Stimulated activated naive CD8-positive, alpha-beta T cell treated with anti-CD3 and anti-CD28 coated beads, Interleukin-15, Interleukin-2, amounts not matched to agents 100 ng/mL and 50 ng/mL, for 24 hours (primary cell): ENCODE results near the gene IL15RA.
"Not testable (repeated sequence)": the region's sequence is repeated elsewhere in the genome, so short reads cannot be mapped to it uniquely, and the experiment has no call there.

ENCODE experiments used
- H3K27ac Mint-ChIP-seq: one replicate; pipeline ENCODE4 v1.8.0; 2021; ENCODE audit warnings: mild to moderate bottlenecking, mixed read lengths
- H3K27me3 Mint-ChIP-seq: one replicate; pipeline ENCODE4 v1.8.0; 2021; ENCODE audit warnings: mixed read lengths
- H3K36me3 Mint-ChIP-seq: one replicate; pipeline ENCODE4 v1.8.0; 2021; ENCODE audit warnings: low read depth, mixed read lengths
- H3K4me1 Mint-ChIP-seq: one replicate; pipeline ENCODE4 v1.8.0; 2021; ENCODE audit warnings: low read depth, mixed read lengths
- H3K4me3 Mint-ChIP-seq: one replicate; pipeline ENCODE4 v1.8.0; 2021; ENCODE audit warnings: mild to moderate bottlenecking, mixed read lengths
- H3K9me3 Mint-ChIP-seq: one replicate; pipeline ENCODE4 v1.8.0; 2021; ENCODE audit warnings: mixed read lengths

Gene IL15RA

DNA sequence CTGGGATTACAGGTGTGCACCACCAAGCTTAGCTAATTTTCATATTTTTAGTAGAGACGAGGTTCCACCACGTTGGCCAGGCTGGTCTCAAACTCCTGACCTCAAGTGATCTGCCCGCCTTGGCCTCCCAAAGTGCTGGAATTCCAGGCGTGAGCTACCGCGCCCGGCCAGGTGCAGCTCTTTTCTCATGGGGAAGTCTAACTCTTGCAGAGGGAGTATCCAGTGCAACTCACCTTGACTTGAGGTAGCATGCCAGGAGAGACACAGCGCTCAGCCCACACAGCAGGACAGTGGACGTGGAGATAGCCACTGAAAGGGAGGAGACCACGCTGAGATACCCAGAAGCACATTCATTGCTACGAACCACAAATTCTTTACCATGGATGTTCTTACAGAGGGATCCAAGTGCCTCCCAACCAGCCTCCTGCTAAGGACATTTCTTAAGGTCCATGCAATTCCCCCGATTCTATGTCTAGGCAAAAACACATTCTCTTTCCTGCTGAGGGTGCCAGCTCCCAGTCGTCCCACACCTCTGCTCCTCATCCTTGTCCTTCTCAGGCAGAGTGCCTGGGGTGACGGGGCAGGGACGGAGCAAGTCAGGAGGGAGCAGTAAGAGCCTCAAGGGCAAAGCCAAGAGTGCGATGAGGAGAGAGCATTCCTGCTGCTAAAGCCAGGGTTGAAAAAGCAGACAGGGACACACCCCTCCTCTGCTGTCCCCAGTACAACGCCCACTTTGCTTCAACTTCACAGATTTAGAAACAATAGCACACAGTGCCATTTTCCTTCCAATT lies 21.0 kb downstream of the IL15RA start:
- H3K27ac Mint-ChIP-seq, result no peak overlapping the region

GRCh38 chr10:5953676-5954075 lies 23.7 kb downstream of the IL15RA start:
- Mint-ChIP-seq H3K27me3 (no peaks in the 10 kb centered on the region), H3K4me1 (no peaks in the 10 kb centered on the region), H3K36me3 (peaks cover 36% of the 10 kb centered on the region), H3K27ac (no peak overlapping the region), H3K4me3 (no peak overlapping the region), H3K9me3 (no peaks in the 10 kb centered on the region)

More for the DNA sequence above, 21.0 kb downstream of the IL15RA start:
- Mint-ChIP-seq H3K4me1 (no peaks in the 10 kb centered on the region), H3K36me3 (peaks cover 57% of the 10 kb centered on the region), H3K27me3 (no peaks in the 10 kb centered on the region), H3K4me3 (no peak overlapping the region), H3K9me3 (no peaks in the 10 kb centered on the region)

DNA sequence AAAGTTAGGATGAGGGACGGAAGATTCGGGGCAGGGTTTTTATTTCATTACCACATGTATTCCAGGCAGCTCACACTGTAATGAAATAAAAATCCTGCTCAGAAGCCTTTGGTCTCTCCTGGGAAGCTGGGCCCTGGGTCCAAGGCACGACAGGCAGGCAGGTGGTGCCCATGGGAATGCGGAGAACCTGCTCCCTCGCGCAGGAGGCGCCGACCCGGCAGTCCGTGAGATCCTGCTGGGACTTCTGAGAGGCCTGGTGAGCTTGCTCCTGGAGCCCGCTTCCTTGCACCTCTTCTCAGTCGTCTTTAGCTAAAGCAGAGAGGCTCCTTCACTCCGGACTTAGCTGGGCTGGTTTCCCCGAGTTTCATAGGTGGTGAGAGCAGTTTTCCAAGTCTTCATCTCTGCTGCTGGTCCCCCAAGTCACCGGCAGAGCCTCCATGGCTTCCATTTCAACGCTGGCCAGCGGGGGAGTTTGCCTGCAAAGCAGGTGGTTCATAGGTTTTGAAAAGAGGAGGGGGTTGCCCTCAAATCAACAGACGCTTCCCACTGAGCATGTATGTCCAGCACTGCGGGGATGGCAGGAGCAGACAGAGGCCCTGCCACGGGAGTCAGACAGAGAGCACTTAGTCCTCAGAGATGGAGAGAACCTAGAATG lies 24.5 kb downstream of the IL15RA start:
- H3K27me3 Mint-ChIP-seq, result no peaks in the 10 kb centered on the region
- H3K4me1 Mint-ChIP-seq, result no peaks in the 10 kb centered on the region
- no peak overlapping the region for H3K27ac Mint-ChIP-seq
- H3K9me3 Mint-ChIP-seq, result no peaks in the 10 kb centered on the region
- H3K4me3 Mint-ChIP-seq, result no peak overlapping the region
- peaks cover 29% of the 10 kb centered on the region for H3K36me3 Mint-ChIP-seq

DNA sequence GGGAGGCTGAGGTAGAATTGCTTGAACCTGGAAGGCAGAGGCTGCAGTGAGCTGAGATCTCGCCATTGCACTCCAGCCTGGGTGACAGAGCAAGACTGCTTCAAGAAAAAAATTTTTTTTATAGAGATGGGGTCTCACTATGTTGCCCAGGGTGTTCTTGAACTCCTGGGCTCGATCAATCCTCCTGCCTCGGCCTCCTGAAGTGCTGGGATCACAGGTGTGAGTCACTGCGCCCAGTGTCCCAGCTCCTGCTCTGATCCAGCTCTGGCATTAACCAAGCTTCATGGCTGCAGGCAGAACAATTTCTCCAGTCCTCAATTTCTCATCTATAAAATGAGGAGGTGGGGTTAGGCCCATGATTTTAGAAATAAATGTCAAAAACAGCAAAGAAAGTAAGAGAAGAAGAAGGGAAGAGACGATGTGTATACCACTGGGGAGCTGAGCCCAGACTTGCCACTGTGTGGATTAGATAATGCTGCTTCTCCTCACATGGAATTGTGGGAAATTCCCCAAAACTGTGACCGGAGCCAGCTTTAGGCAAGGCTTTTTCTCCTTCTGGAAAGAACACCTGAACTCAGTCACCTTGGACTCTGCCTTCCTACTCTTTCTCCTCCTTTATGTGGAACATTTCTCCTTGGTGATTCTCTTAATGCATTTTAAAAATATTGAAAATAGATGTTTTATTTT lies 25.5 kb downstream of the IL15RA start:
- Mint-ChIP-seq H3K27me3 (no peaks in the 10 kb centered on the region), H3K9me3 (no peaks in the 10 kb centered on the region), H3K36me3 (peaks cover 27% of the 10 kb centered on the region), H3K4me3 (no peak overlapping the region), H3K27ac (no peak overlapping the region), H3K4me1 (no peaks in the 10 kb centered on the region)

GRCh38 chr10:5951167-5951711 lies 26.1 kb downstream of the IL15RA start:
- H3K4me3 Mint-ChIP-seq, result no peak overlapping the region
- H3K27ac Mint-ChIP-seq, result no peak overlapping the region
- no peaks in the 10 kb centered on the region for H3K4me1 Mint-ChIP-seq
- no peaks in the 10 kb centered on the region for H3K9me3 Mint-ChIP-seq
- no peaks in the 10 kb centered on the region for H3K27me3 Mint-ChIP-seq
- H3K36me3 Mint-ChIP-seq, result peaks cover 21% of the 10 kb centered on the region

GRCh38 chr10:5949009-5949759 lies 28.2 kb downstream of the IL15RA start:
- peaks cover 12% of the 10 kb centered on the region for H3K4me1 Mint-ChIP-seq
- H3K36me3 Mint-ChIP-seq, result peaks cover 17% of the 10 kb centered on the region
- H3K27me3 Mint-ChIP-seq, result no peaks in the 10 kb centered on the region
- H3K4me3 Mint-ChIP-seq, result no peak overlapping the region
- no peaks in the 10 kb centered on the region for H3K9me3 Mint-ChIP-seq
- no peak overlapping the region for H3K27ac Mint-ChIP-seq

- H3K27ac Mint-ChIP-seq, result no peak overlapping the region
- peaks cover 11% of the 10 kb centered on the region for H3K36me3 Mint-ChIP-seq
- H3K4me1 Mint-ChIP-seq, result peaks cover 12% of the 10 kb centered on the region
- no peaks in the 10 kb centered on the region for H3K27me3 Mint-ChIP-seq
- H3K4me3 Mint-ChIP-seq, result no peak overlapping the region
- no peaks in the 10 kb centered on the region for H3K9me3 Mint-ChIP-seq
These were observed 29.1 kb downstream of the IL15RA start for GRCh38 chr10:5948208-5948585.

DNA sequence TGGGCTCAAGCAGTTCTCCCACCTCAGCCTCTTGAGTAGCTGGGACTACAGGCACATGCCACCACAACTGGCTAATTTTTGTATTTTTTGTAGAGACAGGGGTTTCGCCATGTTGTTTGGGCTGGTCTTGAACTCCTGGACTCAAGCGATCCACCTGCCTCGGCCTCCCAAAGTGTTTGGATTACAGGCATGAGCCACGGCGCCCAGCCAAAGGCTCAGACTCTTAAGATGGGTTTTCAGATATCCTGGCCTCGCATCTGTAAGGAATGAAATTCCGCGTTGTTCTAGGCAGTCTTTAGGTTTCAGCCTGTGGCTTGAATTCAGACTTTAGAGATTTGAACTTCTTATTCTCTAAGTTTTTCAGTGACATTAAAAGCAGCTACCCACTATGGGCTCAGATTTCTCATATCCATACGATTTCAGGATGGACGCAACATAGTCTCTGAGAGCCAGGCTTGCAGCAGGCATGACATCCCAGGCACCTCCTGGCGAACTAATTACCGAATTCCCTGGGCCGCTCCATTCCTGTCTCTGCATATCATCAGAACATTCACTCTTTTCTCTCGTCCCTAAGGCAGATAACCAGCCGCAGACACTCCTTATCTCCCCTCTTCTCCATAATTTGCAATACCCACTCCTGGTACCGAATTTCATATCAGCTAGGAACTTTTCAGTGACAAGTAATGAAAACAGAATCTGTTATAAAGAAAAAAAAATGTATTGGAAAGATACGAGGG lies 29.7 kb downstream of the IL15RA start:
- H3K4me1 Mint-ChIP-seq, result peaks cover 12% of the 10 kb centered on the region
- peaks cover 8% of the 10 kb centered on the region for H3K36me3 Mint-ChIP-seq
- H3K27me3 Mint-ChIP-seq, result no peaks in the 10 kb centered on the region
- H3K4me3 Mint-ChIP-seq, result no peak overlapping the region
- H3K9me3 Mint-ChIP-seq, result no peaks in the 10 kb centered on the region
- H3K27ac Mint-ChIP-seq, result no peak overlapping the region

DNA sequence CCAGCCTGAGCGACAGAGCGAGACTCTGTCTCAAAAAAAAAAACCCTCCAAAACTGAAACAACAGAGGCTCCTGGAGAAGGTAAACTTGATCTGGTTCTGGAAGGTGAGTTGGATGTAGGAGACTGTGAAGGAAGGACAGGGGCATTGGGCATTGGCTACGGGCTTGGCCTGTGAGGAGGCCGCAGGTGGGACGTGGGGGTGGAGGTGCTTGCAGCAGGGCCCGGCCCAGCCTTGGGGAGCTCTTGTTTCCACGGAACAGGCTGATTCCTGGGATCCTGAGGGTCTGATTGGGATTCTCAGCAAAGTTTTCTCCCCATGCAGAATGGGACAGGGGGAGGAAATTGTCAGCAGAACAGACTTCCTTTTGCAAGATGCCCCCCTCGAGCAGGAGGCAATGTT lies 30.6 kb downstream of the IL15RA start:
- peaks cover 12% of the 10 kb centered on the region for H3K4me1 Mint-ChIP-seq
- H3K27ac Mint-ChIP-seq, result no peak overlapping the region
- no peak overlapping the region for H3K4me3 Mint-ChIP-seq
- no peaks in the 10 kb centered on the region for H3K9me3 Mint-ChIP-seq
- H3K36me3 Mint-ChIP-seq, result peaks cover 1% of the 10 kb centered on the region
- H3K27me3 Mint-ChIP-seq, result no peaks in the 10 kb centered on the region

DNA sequence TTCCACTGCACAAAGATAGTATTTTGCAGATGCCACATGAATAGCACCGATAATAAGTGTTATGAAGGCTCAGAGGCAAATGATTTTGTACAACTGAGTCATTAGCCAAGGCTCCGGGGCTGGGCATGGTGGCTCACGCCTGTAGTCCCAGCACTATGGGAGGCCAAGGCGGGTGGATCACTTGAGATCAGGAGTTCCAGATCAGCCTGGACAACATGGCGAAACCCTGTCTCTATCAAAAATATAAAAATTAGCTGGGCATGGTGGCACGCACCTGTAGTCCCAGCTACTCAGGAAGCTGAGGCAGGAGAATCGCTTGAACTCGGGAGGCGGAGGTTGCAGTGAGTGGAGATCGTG lies 30.9 kb downstream of the IL15RA start:
- peaks cover 12% of the 10 kb centered on the region for H3K4me1 Mint-ChIP-seq
- not testable (repeated sequence) for H3K27me3 Mint-ChIP-seq, H3K9me3 Mint-ChIP-seq, H3K4me3 Mint-ChIP-seq, H3K36me3 Mint-ChIP-seq, H3K27ac Mint-ChIP-seq

DNA sequence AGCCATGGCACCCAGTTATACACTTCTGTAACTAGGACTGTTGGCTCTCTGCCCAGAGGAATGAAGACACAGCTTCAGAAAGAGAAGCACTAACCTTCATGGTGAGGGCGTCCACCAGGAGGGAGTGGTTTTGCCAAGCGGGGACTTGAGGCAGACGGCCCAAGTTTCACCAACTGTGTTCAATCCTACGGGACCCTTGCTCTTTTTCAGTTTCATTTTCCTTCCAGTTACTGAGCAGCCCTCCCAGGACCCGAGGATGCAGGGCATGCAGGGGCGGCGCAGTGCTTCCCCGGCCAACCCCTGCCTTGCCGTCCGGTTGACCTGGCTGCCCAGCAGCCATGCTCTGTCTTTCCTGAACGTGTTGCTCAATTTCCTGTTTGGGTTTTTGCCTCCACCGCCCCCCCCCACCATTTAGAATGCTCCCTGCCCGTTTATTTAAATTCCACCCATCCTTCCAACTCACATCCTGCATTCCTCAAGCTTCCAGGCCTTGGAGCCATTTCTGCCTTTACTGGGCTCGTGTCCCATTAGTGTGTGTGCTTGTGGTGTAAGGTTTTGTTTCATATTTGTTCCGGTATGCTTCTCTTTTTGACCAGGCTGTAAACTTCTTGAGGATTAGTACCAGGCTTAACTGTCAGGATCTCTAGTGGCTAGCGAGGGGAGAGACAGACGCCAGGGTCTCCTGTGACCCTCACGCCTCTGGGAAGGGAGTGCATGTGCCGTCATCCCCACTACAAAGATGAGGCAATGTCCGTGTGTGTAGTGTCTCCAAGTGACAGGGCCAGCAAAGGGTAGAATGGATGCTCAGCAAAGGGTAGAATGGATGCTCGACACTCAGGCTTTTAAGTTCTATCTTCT lies 31.6 kb downstream of the IL15RA start:
- H3K36me3 Mint-ChIP-seq, result no peaks in the 10 kb centered on the region
- H3K4me3 Mint-ChIP-seq, result peak overlapping the region; percentile 32
- peaks cover 12% of the 10 kb centered on the region for H3K4me1 Mint-ChIP-seq
- no peaks in the 10 kb centered on the region for H3K9me3 Mint-ChIP-seq
- peak overlapping the region; percentile 59 for H3K27ac Mint-ChIP-seq
- no peaks in the 10 kb centered on the region for H3K27me3 Mint-ChIP-seq

DNA sequence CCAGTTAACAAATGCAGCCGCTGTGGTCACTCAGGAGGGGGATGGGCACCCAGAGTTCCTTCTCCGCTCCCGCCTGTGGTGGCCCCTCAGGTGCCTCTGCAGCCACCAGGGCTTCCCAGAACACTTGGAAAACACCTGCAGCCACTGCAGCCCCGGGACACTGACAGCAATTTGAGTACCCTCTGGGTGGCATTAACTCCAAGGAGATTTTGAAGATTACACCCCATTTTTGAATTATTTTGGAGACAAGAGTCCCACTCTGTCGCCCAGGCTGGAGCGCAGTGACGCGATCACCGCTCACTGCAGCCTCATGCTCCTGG lies 32.2 kb downstream of the IL15RA start:
- H3K36me3 Mint-ChIP-seq, result no peaks in the 10 kb centered on the region
- H3K4me1 Mint-ChIP-seq, result peaks cover 12% of the 10 kb centered on the region
- no peaks in the 10 kb centered on the region for H3K9me3 Mint-ChIP-seq
- H3K27me3 Mint-ChIP-seq, result no peaks in the 10 kb centered on the region
- no peak overlapping the region for H3K4me3 Mint-ChIP-seq
- no peak overlapping the region for H3K27ac Mint-ChIP-seq

- peaks cover 12% of the 10 kb centered on the region for H3K4me1 Mint-ChIP-seq
- no peak overlapping the region for H3K27ac Mint-ChIP-seq
- H3K9me3 Mint-ChIP-seq, result no peaks in the 10 kb centered on the region
These were observed 32.8 kb downstream of the IL15RA start for GRCh38 chr10:5944389-5945189.

More at GRCh38 chr10:5944389-5945189, 32.8 kb downstream of the IL15RA start:
- Mint-ChIP-seq H3K4me3 (no peak overlapping the region), H3K27me3 (no peaks in the 10 kb centered on the region), H3K36me3 (no peaks in the 10 kb centered on the region)
